ENCODE data around the gene KIAA1328. TPM values are rescaled to one million over a fixed set of nuclear protein-coding genes. Genes with fewer than 3 reads are reported as not detected.

KIAA1328 gene
- total and polyA plus RNA-seq, 2 donors (not counting 3 experiments of a cell fraction or from before 2014, with no cell fraction given): 2.7 to 6.5 TPM

- H3K4me1 ChIP-seq (ENCODE audit: control insufficient read depth, extremely low read depth, insufficient read depth, low read length): no peaks in the 10 kb centered on the region
- CTCF ChIA-PET: no interaction called here
Observed at GRCh38 chr18:36780748-36781147, 48.2 kb upstream of the KIAA1328 start.

More at GRCh38 chr18:36780748-36781147, 48.2 kb upstream of the KIAA1328 start:
- Histone ChIP-seq H3K27me3 (ENCODE audit: control insufficient read depth in 2 of 2, insufficient read depth in 2 of 2, low read length in 2 of 2) (no peaks in the 10 kb centered on the region), H3K36me3 (ENCODE audit: control insufficient read depth in 2 of 2, extremely low read depth in 1 of 2, insufficient read depth in 2 of 2, low read length in 2 of 2) (peaks cover 0 to 2% of the 10 kb centered on the region in 2 experiments), H3K79me2 (ENCODE audit: control insufficient read depth, insufficient read depth, low read length) (no peaks in the 10 kb centered on the region), H4K20me1 (replicated peaks; ENCODE audit: control insufficient read depth, extremely low read depth, insufficient read depth, low read length) (no peaks in the 10 kb centered on the region), H3K9me3 (replicated peaks; ENCODE audit: control insufficient read depth, insufficient read depth, low read length) (no peaks in the 10 kb centered on the region), H3K9ac (replicated peaks; ENCODE audit: extremely low read depth, insufficient read depth, low read length) (no peak overlapping the region), H3K4me3 (replicated peaks in 1 of 3; ENCODE audit: insufficient read depth in 1 of 3, low read depth in 1 of 3, low read length in 3 of 3) (no peak overlapping the region), H3K27ac (ENCODE audit: insufficient read depth, low read depth, low read length) (no peak overlapping the region), H2AFZ (ENCODE audit: low read depth, low read length) (no peak overlapping the region), H3K9me1 (replicated peaks; ENCODE audit: control insufficient read depth, extremely low read depth, insufficient read depth, low read length) (no peaks in the 10 kb centered on the region), H3K4me2 (ENCODE audit: insufficient read depth, low read length) (no peak overlapping the region)
- intact Hi-C loops (cut with micrococcal nuclease) (no loop called here), dilution Hi-C loops (cut with MboI; ENCODE audit: extremely low pct_ligation_motif_present, low sequenced_read_pairs) (no loop called here)
- DNase-seq (ENCODE audit: low read depth, low spot score) (no peak), FAIRE-seq (no peak)
- POLR2A ChIA-PET: no interaction called here
- no TSS peak for BruUV-seq (replicated peaks)
- TF ChIP-seq MYC (IDR thresholded peaks at IDR 0.05; ENCODE audit: low read depth, low read length): no peak
- no peak for TF ChIP-seq FOS (IDR thresholded peaks at IDR 0.05; ENCODE audit: borderline replicate concordance, insufficient read depth, low read length)
- TF ChIP-seq GATA2 (IDR thresholded peaks at IDR 0.05; ENCODE audit: insufficient read depth, insufficient read length, low read depth, low read length): no peak
- no peak for TF ChIP-seq JUN (IDR thresholded peaks at IDR 0.05; ENCODE audit: borderline replicate concordance, insufficient read depth, insufficient read length, low read depth)
- TF ChIP-seq EZH2 (IDR thresholded peaks at IDR 0.05; ENCODE audit: borderline replicate concordance, low read depth, low read length, severe bottlenecking): no peak
- no peak for TF ChIP-seq POLR2AphosphoS5 (IDR thresholded peaks at IDR 0.05; ENCODE audit: insufficient read depth, low read depth, low read length)
- TF ChIP-seq CTCF (IDR thresholded peaks at IDR 0.05; ENCODE audit: extremely low read depth in 1 of 2, insufficient read depth in 1 of 2, low read depth in 1 of 2, low read length in 2 of 2): no peak
- no peak for TF ChIP-seq POLR2A (IDR thresholded peaks at IDR 0.05; ENCODE audit: low read depth, low read length)
- TF ChIP-seq MAX (IDR thresholded peaks at IDR 0.05; ENCODE audit: insufficient read depth, insufficient read length): no peak
